ENCODE data around the gene VSX1.

Gene VSX1

DNA sequence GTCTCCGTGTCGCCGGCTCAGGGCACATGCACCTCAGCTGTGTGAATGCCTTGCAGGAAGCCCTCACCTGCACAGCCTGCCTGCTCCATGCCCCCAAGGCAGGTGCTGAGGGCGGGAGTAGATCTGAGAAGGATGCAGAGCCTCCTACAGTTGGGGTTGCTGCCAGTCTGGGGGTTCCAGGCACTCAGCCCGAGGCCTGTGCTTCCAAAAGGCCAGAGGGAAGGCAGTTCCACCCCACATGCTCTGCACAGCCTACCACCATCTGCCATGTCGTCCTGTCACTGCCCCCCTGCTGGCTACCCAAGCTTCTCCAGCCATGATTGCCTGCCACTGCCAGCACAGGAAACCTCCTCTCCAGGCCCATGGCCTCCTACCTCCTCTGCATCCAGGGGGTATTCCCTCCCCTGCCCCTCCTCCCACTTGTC lies 43.3 kb downstream of the VSX1 start:
- DNase-seq, result no peak

DNA sequence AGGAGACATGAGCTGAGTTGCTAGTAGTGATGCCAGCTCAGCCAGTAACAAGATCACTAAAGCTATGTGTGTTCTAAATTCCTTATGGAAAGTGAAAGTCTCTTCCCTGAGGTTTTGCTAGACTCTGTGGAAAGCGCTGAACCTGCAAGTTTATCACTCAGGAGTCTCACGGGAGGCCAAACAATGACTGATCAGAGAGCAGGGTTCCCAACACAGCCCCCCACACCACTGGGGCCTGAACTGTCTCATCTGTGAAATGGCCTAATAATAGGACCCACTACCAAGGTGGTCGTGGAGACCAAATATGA lies 43.9 kb downstream of the VSX1 start:
- no peak for DNase-seq

DNA sequence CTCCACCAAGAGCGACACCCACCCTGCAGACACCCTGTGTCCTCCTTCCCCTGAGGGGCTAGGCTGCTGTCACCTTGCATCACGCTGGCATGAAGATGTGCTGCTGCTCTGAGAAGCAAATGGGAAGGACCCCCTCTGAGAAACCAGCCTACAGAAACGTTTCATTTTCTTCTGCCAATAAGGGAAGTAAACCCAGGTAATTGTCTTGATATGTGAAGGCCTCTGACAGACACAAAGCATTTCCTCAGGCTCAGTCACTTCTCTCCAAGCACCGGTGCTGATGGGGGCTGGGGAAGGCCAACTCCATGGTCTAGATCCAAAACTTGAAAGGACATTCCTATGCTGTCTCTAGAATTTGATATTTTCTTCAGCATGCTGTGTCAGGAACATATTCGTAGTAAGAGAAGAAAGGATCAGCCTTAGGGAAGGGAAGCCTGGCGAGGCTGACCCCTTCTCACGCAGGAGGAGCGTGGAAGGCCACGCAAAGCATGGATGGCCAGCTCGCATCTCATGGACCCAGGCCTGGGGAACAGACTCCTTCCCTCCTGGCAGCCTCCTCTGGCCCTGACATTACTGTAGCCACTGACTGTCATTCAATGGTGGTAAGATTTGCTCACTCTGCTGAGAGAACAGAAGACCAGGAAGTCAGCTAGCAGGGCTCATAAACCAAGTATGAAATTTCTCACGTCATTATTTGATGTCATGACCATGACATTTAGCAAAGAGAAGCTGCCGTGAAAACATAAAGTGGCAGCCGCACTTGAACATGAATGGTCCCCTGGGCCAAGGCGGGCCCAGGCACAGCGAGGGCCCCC lies 44.4 kb downstream of the VSX1 start:
- DNase-seq, result no peak

DNA sequence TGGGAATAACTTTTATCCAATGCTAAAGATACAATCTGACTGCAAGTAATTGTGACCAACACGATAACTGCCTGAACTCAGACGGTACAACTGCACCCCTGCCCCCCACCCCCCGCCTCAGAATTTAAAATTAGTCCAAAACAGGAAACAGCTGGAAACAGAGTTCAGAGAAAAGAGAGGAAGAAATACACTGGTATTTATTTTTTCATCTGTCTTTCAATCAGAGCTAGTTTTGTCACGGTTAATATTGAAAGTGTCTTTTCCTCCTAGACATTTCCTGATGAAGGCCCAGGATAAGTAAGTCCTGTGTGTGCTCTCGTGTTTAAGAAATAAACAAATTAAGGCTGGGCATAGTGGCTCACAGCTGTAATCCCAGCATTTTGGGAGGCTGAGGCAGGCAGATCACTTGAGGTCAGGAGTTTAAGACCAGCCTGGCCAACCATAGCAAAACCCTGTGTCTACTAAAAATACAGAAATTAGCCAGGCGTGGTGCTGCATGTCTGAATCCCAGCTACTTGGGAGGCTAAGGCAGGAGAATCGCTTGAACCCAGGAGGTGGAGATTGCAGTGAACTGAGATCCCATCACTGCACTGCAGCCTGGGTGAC lies 45.5 kb downstream of the VSX1 start:
- DNase-seq, result no peak

DNA sequence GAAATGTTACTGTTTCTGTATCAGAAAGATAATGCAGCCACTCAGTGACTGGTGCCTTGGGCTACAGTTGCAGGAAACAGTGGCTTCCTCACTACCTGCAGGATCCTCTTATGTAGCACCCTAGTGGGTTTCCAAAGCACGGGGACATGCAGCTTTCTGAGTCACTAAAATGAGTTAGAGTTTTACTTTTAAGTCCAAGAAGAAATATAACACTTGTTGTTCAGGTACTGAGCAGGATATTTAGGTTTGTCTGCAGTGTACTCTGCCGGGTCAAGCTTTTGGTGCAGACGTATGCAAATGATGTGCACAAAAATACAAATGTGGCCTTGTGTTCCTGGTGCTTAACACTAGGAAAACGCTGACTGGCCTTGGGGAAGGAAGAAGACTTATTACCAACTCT lies 46.0 kb downstream of the VSX1 start:
- no peak for DNase-seq

DNA sequence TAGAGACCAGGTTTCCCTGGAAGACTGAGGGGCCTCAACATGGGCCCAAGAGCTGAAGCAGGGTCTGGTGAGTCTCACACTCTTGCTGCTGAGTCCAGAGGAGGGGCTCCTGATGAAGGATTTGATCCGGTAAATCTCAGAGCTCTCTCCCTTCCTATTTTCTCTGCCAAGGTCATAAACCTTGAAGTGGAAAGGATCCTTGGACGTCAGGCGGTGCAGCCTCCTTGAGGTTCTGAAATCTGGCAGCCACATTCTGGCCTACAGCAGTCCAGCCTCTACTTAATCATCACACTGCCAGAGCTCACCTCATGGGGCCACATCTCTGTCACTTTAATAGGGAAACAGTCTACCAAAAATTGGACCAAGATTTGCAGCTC lies 48.0 kb downstream of the VSX1 start:
- DNase-seq, result no peak

DNA sequence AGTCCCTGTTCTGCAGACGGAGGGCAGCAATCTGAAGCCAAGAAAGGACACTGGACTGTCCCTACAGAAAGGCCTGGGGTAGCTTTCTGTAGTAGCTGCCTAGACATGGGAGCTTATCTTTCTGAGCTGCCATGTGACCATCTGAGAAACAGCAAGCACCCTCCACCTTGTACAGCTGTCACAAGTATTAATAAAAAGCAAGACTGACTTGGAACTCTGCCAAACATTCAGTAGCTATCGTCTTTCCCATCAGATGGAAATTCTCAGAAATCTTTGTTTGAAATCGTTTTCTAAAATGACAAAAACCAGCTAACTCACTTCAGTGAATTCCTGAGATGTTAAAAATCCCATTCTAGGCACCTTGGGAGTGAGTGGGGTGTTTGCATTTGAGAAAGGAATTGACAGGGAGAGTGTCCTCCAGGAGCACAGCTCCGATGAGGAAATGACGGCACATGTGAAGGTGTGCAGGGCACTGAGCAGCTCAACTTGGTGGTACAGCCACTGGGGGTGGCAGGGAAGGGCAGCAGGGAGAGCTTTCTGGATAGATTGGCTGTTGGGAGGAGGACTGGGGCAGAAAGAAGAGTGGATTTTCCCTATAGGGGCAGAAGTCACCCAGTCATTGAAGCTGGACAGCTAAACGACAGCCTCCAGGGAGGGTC lies 48.5 kb downstream of the VSX1 start:
- peak; percentile 64 for DNase-seq

DNA sequence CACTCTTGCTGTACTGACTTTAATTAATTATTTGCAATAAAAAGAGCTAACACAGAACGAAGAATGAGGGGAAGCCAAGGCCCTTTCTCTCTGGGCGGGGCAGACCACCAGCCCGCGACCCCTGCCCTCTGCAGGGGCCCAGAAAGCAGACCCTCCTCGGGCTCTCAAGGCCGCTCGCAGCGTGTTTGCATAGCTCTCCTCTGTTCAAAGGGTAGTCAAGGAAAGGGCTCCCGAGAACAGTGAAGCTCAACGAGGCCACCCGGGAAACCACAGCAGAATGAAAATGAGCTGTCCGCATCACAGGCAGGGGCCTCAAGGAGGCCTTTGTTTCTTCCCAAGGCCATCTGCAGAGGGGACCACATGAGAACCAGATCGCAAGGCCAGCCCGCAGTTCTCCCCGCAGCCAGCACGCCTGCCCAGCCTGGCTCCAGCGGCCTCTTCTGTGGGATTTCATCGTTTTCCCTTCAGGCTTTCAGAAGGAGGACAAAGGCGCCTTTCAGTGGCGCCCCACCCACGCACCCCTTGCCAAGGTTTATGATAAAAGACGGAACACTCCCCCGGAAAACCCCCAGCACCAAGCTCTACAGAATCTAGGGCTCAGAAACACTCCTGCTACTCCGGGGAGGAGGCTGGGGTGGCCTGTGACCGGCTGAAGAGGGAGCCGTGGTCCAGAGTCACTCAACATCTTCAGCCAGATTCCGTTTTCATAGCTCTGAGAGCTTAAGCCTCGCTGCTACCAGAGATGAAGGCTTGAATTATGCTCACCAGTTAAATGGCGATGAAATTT lies 49.3 kb downstream of the VSX1 start:
- no peak for DNase-seq

DNA sequence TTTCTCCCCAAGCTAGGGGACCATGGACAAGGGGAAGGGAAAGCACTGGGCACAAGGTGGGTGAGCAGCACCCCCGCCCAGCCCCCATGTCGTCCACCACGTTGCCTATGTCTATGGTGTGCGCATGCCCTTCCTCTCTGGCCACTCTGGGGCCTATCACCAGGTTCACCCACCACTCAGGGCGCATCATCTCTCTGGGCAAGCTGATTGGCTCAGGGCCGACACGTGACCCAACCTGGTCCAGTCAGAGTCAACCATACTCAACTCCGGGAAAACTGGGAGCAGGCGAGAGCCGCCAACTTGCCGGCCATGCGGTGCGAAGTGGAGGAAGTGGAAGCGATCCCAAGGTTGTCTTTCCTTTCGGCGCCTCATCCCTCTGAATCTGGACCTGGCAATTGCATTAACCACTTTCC lies 49.9 kb downstream of the VSX1 start:
- no peak for DNase-seq

DNA sequence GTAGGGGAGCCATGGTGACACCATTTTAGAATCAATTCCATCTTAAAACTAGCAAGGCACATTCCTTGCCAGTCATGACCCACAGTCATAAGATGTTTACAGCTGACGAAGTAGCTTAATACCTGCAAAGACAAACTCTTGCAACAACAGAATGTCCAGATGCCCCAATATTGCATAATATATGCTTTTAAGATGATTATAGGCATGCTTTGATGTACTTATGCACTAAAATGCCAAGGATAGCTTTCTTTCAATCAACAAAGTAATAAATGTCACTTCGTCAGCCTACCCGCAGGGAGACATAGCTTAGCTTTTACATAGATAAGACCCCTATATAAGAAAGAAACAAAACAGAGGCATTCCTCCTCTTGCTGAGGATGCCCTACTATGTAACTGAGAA lies 50.7 kb downstream of the VSX1 start:
- no peak for DNase-seq

DNA sequence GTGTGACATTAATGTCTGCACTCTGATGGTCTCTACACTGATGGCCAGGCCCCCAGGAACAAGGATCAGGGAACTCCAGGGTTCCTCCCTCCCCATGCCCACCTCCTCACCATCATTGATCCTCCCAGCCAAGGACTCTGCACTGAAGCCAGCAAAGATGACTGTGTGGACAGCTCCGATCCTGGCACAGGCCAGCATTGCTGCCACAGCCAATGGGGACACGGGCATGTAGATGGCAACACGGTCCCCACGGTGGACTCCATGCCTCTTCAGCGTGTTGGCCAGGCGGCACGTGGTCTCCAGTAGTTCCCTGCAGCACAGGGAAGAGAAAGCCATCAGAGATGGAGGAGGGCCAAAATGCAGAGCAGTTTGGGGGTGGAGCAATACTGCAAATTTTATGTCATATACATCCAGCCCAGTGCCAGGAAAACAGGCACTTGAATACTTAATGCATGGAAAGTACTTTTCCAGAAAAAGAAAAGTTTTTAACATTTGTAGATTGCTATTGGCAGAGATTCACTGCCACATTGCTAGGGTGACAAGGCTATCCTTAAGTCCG lies 51.2 kb downstream of the VSX1 start:
- DNase-seq, result no peak

DNA sequence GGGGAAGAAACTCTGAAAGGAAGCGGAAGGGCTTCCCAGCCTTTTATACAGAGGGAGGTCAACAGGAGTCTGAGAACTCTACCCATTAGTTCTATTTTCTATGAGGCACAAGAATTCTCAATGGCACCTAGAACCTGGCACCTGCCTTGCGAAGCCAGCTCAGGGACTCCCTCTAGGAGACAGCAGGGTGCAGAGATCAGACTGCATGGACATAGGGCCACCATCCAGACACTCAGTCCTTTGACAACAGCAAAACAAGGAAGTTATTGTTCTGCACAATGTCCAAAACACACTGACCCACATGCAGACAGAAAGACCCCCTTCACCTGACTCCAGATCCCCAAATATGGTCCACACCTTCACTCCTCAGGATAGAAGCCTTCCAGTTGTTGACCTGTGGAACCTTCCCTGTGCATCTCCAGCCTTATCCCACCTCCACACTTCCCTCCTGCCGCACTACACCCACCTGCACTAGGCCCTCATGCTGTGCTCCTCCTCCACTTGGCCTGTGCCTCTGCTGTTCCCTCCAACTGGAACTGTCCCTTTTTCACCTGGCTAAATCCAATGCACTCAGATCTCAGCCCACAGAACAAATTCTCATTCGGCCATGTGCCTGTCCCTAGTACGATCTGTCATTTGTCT lies 51.8 kb downstream of the VSX1 start:
- no peak for DNase-seq

DNA sequence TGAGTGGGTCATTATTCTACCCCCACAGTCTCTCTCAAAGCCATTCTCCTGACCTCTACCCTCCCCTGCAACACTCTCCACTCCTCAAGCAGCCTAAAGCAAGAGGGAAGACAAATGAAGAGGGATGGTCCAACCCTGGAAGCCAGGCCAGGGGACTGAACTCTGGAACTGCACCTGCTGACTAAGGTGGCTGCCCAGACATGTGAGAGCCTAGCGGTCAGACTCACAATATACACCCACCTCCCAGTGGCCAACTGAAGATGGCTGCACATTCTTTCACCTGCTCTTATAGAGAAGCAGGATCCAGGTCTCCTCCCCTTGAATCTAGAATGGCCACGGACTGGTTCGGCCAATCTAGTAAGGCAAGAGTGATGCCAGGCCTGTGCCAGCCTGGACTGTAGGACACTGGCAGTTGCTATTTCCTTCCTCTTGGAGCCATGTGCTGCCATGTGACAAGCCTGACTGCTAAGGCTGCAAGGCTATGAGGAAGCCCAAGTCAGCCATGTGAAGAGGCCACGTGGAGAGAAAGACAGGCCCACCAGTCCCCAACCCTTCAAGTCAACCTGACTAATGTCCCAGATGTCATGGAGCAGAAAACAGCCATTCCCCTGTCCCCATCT lies 55.8 kb downstream of the VSX1 start:
- no peak for DNase-seq

Measured in NCI-H1105 treated with DMSO at 0.1 percent for 48 hours (cell line).